IMR-90 (cell line): ENCODE measurements around the gene SMYD1.

Source experiments
- CEBPB ChIP-seq: IDR thresholded peaks from 2 replicates; pipeline ENCODE4 v1.6.1; 2012; ENCODE audit warnings: low read depth, low read length, improper control_type of control experiment
- FOS ChIP-seq: fragments of 150-350 bp; IDR thresholded peaks from 2 replicates; pipeline ENCODE4 v1.6.1; 2016; ENCODE audit warnings: low read depth, low read length
- MAFK ChIP-seq: IDR thresholded peaks from 2 replicates; pipeline ENCODE4 v1.6.1; 2012; ENCODE audit warnings: low read depth, low read length, improper control_type of control experiment
- POLR2A ChIP-seq: IDR thresholded peaks from 2 replicates; pipeline ENCODE4 v1.6.1; 2012; ENCODE audit warnings: mild to moderate bottlenecking, low read depth, low read length
- RAD21 ChIP-seq: IDR thresholded peaks from 2 replicates; pipeline ENCODE4 v1.6.1; 2012; ENCODE audit warnings: low read length, improper control_type of control experiment
- TF ChIP-seq, protein P1 (sequence below): conservative IDR thresholded peaks from 2 replicates; pipeline ENCODE4 v1.5.1; 2012; ENCODE audit warnings: mild to moderate bottlenecking, low read depth, low read length, improper control_type of control experiment

DNA sequence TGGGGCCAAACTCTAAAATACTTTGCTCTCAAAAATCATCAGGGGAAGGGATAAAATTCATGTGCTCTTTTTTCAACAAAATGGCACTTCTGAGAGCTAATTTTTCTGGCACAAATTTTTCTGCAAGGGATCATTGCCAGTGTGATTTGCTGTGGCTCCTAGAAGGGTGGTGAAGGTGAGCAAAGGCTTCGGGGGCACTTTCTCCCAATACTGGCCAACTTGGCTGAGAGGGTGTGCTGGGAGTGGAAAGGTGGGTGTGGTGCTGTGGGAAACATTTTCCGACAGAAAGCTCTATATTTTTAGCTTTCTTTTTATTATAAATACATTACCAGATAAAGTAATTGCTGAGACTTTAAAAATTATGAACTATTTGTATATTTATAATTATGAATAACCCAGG is 419 bp downstream of the SMYD1 start:
- TF ChIP-seq, protein P1, sequence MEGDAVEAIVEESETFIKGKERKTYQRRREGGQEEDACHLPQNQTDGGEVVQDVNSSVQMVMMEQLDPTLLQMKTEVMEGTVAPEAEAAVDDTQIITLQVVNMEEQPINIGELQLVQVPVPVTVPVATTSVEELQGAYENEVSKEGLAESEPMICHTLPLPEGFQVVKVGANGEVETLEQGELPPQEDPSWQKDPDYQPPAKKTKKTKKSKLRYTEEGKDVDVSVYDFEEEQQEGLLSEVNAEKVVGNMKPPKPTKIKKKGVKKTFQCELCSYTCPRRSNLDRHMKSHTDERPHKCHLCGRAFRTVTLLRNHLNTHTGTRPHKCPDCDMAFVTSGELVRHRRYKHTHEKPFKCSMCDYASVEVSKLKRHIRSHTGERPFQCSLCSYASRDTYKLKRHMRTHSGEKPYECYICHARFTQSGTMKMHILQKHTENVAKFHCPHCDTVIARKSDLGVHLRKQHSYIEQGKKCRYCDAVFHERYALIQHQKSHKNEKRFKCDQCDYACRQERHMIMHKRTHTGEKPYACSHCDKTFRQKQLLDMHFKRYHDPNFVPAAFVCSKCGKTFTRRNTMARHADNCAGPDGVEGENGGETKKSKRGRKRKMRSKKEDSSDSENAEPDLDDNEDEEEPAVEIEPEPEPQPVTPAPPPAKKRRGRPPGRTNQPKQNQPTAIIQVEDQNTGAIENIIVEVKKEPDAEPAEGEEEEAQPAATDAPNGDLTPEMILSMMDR = no peak
- TF ChIP-seq POLR2A = no peak
- TF ChIP-seq FOS = no peak
- no peak for TF ChIP-seq MAFK
- no peak for TF ChIP-seq RAD21
- no peak for TF ChIP-seq CEBPB
